ENCODE results near the gene CRHBP.

Gene CRHBP

DNA sequence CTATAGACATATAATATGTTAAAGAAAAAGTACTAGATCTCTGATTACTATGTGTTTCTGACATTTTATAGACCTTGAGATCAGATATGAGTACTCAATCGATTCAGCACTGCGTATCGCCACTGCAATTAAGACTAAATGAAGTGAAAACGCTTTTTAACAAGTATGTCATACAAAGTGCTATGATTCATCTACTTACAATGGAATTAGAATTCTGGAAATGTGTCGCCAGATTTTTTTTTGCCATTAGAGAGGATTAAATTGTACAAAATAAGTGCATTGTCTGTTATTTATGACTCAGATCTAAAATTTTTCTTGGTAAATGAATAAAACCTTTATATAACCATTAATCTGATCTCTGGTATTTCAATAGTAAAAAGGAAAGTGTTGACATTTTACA is 57.4 kb downstream of the CRHBP start:
- Histone ChIP-seq H3K27ac (no peak overlapping the region), H3K9me3 (no peaks in the 10 kb centered on the region), H3K27me3 (no peaks in the 10 kb centered on the region), H3K36me3 (no peaks in the 10 kb centered on the region), H3K4me1 (ENCODE audit: control insufficient read depth in 1 of 2, insufficient read depth in 1 of 2, low read depth in 1 of 2, low read length in 1 of 2) (no peaks in the 10 kb centered on the region), H3K4me3 (ENCODE audit: low read depth in 1 of 2, low read length in 1 of 2) (no peak overlapping the region)
- TF ChIP-seq, protein P1, sequence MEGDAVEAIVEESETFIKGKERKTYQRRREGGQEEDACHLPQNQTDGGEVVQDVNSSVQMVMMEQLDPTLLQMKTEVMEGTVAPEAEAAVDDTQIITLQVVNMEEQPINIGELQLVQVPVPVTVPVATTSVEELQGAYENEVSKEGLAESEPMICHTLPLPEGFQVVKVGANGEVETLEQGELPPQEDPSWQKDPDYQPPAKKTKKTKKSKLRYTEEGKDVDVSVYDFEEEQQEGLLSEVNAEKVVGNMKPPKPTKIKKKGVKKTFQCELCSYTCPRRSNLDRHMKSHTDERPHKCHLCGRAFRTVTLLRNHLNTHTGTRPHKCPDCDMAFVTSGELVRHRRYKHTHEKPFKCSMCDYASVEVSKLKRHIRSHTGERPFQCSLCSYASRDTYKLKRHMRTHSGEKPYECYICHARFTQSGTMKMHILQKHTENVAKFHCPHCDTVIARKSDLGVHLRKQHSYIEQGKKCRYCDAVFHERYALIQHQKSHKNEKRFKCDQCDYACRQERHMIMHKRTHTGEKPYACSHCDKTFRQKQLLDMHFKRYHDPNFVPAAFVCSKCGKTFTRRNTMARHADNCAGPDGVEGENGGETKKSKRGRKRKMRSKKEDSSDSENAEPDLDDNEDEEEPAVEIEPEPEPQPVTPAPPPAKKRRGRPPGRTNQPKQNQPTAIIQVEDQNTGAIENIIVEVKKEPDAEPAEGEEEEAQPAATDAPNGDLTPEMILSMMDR (IDR thresholded peaks at IDR 0.05) = no peak

DNA sequence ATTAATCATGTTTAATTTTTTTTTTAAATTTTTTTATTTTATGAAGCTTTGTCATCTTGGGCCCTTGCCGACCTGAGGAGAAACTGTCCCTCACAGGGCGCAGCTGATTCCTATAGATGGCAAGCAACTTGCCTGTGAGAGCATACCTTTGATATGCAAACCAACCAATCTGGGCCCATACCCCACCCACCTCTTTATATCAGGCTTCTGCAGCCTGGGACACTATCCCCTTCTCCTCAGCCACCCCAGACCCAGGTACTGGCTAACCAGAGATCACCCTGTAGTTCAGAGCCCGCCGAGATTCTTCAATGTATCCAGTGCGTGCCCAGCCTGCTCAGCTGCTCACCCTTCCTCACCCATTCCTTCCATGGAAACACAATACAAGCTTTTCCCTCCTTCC is 58.7 kb downstream of the CRHBP start:
- no peak overlapping the region for H3K27ac ChIP-seq
- H3K4me3 ChIP-seq (ENCODE audit: low read depth in 1 of 2, low read length in 1 of 2) = no peak overlapping the region
- no peaks in the 10 kb centered on the region for H3K36me3 ChIP-seq
- TF ChIP-seq, protein P1 (IDR thresholded peaks at IDR 0.05) = no peak
- H3K9me3 ChIP-seq = no peaks in the 10 kb centered on the region
- no peaks in the 10 kb centered on the region for H3K4me1 ChIP-seq (ENCODE audit: control insufficient read depth in 1 of 2, insufficient read depth in 1 of 2, low read depth in 1 of 2, low read length in 1 of 2)
- H3K27me3 ChIP-seq = no peaks in the 10 kb centered on the region

DNA sequence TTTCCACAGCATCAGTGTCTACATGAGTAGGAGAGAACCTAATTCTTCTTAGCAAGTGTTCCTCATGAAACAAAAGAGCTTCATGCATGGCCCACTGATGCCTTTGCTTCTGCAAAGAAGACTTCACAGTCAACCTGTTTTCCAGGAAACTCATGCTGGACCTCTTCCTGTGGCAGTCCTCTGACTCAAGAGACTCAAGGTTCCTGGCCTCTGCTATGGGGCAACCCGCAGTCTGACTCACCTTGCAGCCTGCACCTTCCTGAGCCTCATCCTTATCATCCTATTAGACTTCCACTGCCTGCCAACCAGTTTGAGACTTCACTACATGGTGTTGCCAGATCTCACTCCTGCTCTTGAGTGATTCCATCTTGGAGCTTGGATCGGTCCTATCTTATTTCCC is 59.8 kb downstream of the CRHBP start:
- TF ChIP-seq, protein P1 (IDR thresholded peaks at IDR 0.05) = no peak
- no peaks in the 10 kb centered on the region for H3K27me3 ChIP-seq
- no peaks in the 10 kb centered on the region for H3K4me1 ChIP-seq (ENCODE audit: control insufficient read depth in 1 of 2, insufficient read depth in 1 of 2, low read depth in 1 of 2, low read length in 1 of 2)
- no peaks in the 10 kb centered on the region for H3K36me3 ChIP-seq
- H3K9me3 ChIP-seq = no peaks in the 10 kb centered on the region
- H3K27ac ChIP-seq = no peak overlapping the region
- H3K4me3 ChIP-seq (ENCODE audit: low read depth in 1 of 2, low read length in 1 of 2) = no peak overlapping the region

DNA sequence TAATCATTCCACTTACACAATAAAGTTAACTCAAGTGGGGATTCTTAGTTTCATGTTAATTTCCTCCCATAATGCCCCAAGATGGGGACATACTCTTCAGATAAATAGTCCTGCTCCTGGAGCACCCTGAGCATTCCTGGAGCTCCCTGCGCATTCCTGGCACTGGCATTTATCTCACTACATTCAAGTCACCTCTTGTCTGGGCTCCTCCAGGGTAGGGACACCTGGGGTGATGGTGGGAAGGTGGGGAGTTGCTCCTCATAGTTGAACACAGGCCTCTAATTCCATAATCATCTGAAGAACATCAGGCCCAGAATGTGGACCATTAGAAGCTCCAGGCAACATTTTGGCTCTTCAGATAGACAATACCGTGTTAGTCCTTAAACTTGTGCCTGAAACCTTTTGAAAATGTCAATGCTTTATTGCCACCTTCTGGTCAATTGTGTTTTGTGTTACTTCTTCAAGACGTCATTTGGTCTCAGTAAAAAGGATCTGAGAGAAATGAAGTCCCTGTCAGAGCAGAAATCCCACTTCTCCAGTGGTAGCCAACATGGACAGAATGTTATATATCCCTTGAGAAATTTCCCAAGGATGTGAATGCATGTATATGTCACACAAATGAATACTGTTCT is 63.2 kb downstream of the CRHBP start:
- Histone ChIP-seq H3K27me3 (no peaks in the 10 kb centered on the region), H3K4me3 (ENCODE audit: low read depth in 1 of 2, low read length in 1 of 2) (no peak overlapping the region), H3K36me3 (no peaks in the 10 kb centered on the region), H3K9me3 (no peaks in the 10 kb centered on the region), H3K27ac (no peak overlapping the region), H3K4me1 (ENCODE audit: control insufficient read depth in 1 of 2, insufficient read depth in 1 of 2, low read depth in 1 of 2, low read length in 1 of 2) (no peaks in the 10 kb centered on the region)
- TF ChIP-seq, protein P1 (IDR thresholded peaks at IDR 0.05) = no peak

DNA sequence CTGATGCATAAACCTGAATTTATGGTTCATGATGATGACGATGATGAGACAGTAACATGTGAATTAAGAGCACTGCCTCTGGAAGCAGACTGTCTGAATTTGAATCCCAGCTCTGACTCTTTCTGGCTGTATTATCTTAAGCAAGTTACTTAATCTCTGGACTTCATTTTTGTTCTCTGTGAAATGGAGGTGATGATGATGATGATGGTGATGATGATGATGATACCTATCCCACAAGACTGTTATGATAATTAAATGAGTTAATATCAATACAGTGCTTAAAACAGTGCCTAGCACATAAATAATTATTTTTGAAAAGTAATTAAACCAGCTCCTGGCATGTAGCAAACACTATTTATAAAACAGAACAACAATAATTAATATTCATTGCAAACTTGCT is 64.1 kb downstream of the CRHBP start:
- no peaks in the 10 kb centered on the region for H3K9me3 ChIP-seq
- TF ChIP-seq, protein P1 (IDR thresholded peaks at IDR 0.05) = no peak
- no peaks in the 10 kb centered on the region for H3K36me3 ChIP-seq
- no peak overlapping the region for H3K4me3 ChIP-seq (ENCODE audit: low read depth in 1 of 2, low read length in 1 of 2)
- H3K27me3 ChIP-seq = no peaks in the 10 kb centered on the region
- H3K4me1 ChIP-seq (ENCODE audit: control insufficient read depth in 1 of 2, insufficient read depth in 1 of 2, low read depth in 1 of 2, low read length in 1 of 2) = no peaks in the 10 kb centered on the region
- H3K27ac ChIP-seq = no peak overlapping the region

DNA sequence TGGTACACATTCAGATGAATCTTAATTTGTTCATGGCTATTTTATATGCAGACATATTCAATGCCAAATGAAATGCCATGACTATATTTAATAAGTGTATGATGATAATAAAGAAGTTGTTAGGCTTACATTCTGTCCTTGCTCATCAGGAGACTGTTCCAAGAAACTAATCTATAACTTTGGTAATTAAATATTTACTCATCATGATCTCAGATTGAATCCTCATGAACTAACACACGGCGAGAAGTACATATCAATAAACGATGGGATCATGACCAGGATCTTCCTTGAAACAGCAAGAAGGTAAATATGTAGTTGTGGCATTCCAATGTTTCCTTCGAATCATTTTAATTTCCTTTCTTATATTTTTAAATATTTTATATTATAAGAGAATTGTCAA is 64.8 kb downstream of the CRHBP start:
- H3K4me1 ChIP-seq (ENCODE audit: control insufficient read depth in 1 of 2, insufficient read depth in 1 of 2, low read depth in 1 of 2, low read length in 1 of 2) = no peaks in the 10 kb centered on the region
- TF ChIP-seq, protein P1 (IDR thresholded peaks at IDR 0.05) = no peak
- H3K4me3 ChIP-seq (ENCODE audit: low read depth in 1 of 2, low read length in 1 of 2) = no peak overlapping the region

More for the DNA sequence above, 64.8 kb downstream of the CRHBP start:
- Histone ChIP-seq H3K9me3 (no peaks in the 10 kb centered on the region), H3K27me3 (no peaks in the 10 kb centered on the region), H3K27ac (no peak overlapping the region), H3K36me3 (no peaks in the 10 kb centered on the region)

Data from neutrophil (primary cell).